Right lobe of liver (tissue), 4 donors: Measurements from ENCODE around the gene ZSCAN10.
A peak's percentile ranks its signal among the peaks of the same experiment; 100 is the strongest.

Experiments
- POLR2A ChIP-seq: fragments of 450-650 bp; IDR thresholded peaks from one replicate; pipeline ENCODE4 v1.6.1; 2017; ENCODE audit warnings: antibody characterized with exemption, mild to moderate bottlenecking
- TF ChIP-seq, protein P1 (sequence below), 4 donors: fragments of 200-600 bp in 3 of 4; fragments of 450-650 bp in 1 of 4; IDR thresholded peaks; one replicate each; pipeline versions ENCODE4 v1.5.1 to v1.8.0; 2016 to 2022; ENCODE audit warnings: antibody characterized with exemption in 4 of 4, mild to moderate bottlenecking in 2 of 4
- donor health status: DM: no; HTN: no; CAD: no.
- donor health status: DM: no; HTN: no; CAD: no.
- donor health status: DM: no; HTN: yes; CAD: no.

DNA sequence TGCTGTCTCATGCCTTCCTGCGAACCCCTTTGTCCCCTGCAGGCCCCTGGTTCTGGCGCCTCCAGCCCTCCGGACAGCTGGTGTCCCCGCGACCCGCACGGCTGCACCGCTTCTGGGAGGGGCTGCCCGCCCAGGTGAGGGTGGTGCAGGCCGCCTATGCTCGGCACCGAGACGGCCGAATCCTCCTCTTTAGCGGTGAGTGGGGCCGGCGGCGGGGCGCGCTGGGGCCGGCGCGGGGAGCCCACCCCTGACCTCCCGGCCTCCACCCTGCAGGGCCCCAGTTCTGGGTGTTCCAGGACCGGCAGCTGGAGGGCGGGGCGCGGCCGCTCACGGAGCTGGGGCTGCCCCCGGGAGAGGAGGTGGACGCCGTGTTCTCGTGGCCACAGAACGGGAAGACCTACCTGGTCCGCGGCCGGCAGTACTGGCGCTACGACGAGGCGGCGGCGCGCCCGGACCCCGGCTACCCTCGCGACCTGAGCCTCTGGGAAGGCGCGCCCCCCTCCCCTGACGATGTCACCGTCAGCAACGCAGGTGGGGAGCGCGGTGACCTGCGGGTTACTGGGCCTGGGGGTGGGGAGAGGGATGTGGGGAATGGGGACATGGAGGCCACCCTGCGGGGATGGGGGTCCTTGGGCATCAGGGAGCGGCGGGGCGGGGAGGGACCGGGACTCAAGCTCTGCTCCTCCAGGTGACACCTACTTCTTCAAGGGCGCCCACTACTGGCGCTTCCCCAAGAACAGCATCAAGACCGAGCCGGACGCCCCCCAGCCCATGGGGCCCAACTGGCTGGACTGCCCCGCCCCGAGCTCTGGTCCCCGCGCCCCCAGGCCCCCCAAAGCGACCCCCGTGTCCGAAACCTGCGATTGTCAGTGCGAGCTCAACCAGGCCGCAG lies 40.7 kb downstream of the ZSCAN10 start:
- no peak for TF ChIP-seq POLR2A
- TF ChIP-seq, protein P1, sequence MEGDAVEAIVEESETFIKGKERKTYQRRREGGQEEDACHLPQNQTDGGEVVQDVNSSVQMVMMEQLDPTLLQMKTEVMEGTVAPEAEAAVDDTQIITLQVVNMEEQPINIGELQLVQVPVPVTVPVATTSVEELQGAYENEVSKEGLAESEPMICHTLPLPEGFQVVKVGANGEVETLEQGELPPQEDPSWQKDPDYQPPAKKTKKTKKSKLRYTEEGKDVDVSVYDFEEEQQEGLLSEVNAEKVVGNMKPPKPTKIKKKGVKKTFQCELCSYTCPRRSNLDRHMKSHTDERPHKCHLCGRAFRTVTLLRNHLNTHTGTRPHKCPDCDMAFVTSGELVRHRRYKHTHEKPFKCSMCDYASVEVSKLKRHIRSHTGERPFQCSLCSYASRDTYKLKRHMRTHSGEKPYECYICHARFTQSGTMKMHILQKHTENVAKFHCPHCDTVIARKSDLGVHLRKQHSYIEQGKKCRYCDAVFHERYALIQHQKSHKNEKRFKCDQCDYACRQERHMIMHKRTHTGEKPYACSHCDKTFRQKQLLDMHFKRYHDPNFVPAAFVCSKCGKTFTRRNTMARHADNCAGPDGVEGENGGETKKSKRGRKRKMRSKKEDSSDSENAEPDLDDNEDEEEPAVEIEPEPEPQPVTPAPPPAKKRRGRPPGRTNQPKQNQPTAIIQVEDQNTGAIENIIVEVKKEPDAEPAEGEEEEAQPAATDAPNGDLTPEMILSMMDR (IDR thresholded peaks at IDR 0.05), result peak in 2 of 4 donors; percentile 2 to 6
